IPS-15b (cell line): ENCODE results near the gene PAX9.

ENCODE experiments used
- H3K27me3 ChIP-seq: one replicate; pipeline ENCODE4 v1.6.1; 2013; ENCODE audit warnings: low read length; ENCODE audit not compliant: control insufficient read depth, insufficient read depth
- H3K36me3 ChIP-seq: one replicate; pipeline ENCODE4 v1.6.1; 2013; ENCODE audit warnings: low read length; ENCODE audit not compliant: control insufficient read depth, insufficient read depth
- H3K4me1 ChIP-seq: one replicate; pipeline ENCODE4 v1.6.1; 2013; ENCODE audit warnings: mild to moderate bottlenecking, low read length; ENCODE audit not compliant: control insufficient read depth, insufficient read depth
- H3K4me3 ChIP-seq: one replicate; pipeline ENCODE4 v1.5.1; 2013; ENCODE audit warnings: low read depth, low read length
- H3K9ac ChIP-seq: one replicate; pipeline ENCODE4 v1.6.1; 2013; ENCODE audit warnings: low read depth, mild to moderate bottlenecking, low read length
- H3K9me3 ChIP-seq: one replicate; pipeline ENCODE4 v1.6.1; 2013; ENCODE audit warnings: mild to moderate bottlenecking, low read length; ENCODE audit not compliant: control insufficient read depth, insufficient read depth

The PAX9 gene

GRCh38 chr14:36647824-36648753, 13.6 kb upstream of the PAX9 start:
- Histone ChIP-seq H3K4me3 (peak overlapping the region; percentile 50), H3K36me3 (no peaks in the 10 kb centered on the region), H3K9ac (no peak overlapping the region), H3K9me3 (no peaks in the 10 kb centered on the region), H3K27me3 (peaks cover 99% of the 10 kb centered on the region), H3K4me1 (no peaks in the 10 kb centered on the region)

- no peaks in the 10 kb centered on the region for H3K9me3 ChIP-seq
- peaks cover 100% of the 10 kb centered on the region for H3K27me3 ChIP-seq
- no peak overlapping the region for H3K4me3 ChIP-seq
- no peak overlapping the region for H3K9ac ChIP-seq
- no peaks in the 10 kb centered on the region for H3K36me3 ChIP-seq
- no peaks in the 10 kb centered on the region for H3K4me1 ChIP-seq
Measured at GRCh38 chr14:36649872-36650650, 11.6 kb upstream of the PAX9 start.

GRCh38 chr14:36652542-36653201, 9.0 kb upstream of the PAX9 start:
- H3K4me3 ChIP-seq: peak overlapping the region; percentile 28
- H3K9ac ChIP-seq: no peak overlapping the region
- H3K9me3 ChIP-seq: no peaks in the 10 kb centered on the region
- H3K36me3 ChIP-seq: no peaks in the 10 kb centered on the region
- H3K27me3 ChIP-seq: peaks cover 100% of the 10 kb centered on the region
- no peaks in the 10 kb centered on the region for H3K4me1 ChIP-seq

GRCh38 chr14:36653413-36653812, 8.2 kb upstream of the PAX9 start:
- no peaks in the 10 kb centered on the region for H3K9me3 ChIP-seq
- H3K4me3 ChIP-seq: no peak overlapping the region
- H3K4me1 ChIP-seq: no peaks in the 10 kb centered on the region
- no peak overlapping the region for H3K9ac ChIP-seq
- H3K27me3 ChIP-seq: peaks cover 100% of the 10 kb centered on the region
- H3K36me3 ChIP-seq: no peaks in the 10 kb centered on the region

- Histone ChIP-seq H3K9ac (no peak overlapping the region), H3K27me3 (peaks cover 100% of the 10 kb centered on the region), H3K36me3 (no peaks in the 10 kb centered on the region), H3K4me3 (peak overlapping the region; percentile 22), H3K4me1 (no peaks in the 10 kb centered on the region), H3K9me3 (no peaks in the 10 kb centered on the region)
Measured at GRCh38 chr14:36653962-36654793, 7.5 kb upstream of the PAX9 start.

GRCh38 chr14:36654794-36655381, 6.8 kb upstream of the PAX9 start:
- peaks cover 100% of the 10 kb centered on the region for H3K27me3 ChIP-seq

GRCh38 chr14:36655571-36655962, 6.1 kb upstream of the PAX9 start:
- Histone ChIP-seq H3K36me3 (no peaks in the 10 kb centered on the region), H3K9me3 (no peaks in the 10 kb centered on the region), H3K4me3 (peak overlapping the region; percentile 45), H3K27me3 (peaks cover 100% of the 10 kb centered on the region), H3K4me1 (no peaks in the 10 kb centered on the region), H3K9ac (no peak overlapping the region)

More at GRCh38 chr14:36654794-36655381, 6.8 kb upstream of the PAX9 start:
- no peaks in the 10 kb centered on the region for H3K9me3 ChIP-seq
- no peaks in the 10 kb centered on the region for H3K36me3 ChIP-seq
- H3K4me1 ChIP-seq: no peaks in the 10 kb centered on the region
- peak overlapping the region; percentile 3 for H3K4me3 ChIP-seq
- no peak overlapping the region for H3K9ac ChIP-seq

- no peaks in the 10 kb centered on the region for H3K9me3 ChIP-seq
- no peaks in the 10 kb centered on the region for H3K36me3 ChIP-seq
- no peaks in the 10 kb centered on the region for H3K4me1 ChIP-seq
- H3K9ac ChIP-seq: no peak overlapping the region
- peaks cover 100% of the 10 kb centered on the region for H3K27me3 ChIP-seq
- H3K4me3 ChIP-seq: peak overlapping the region; percentile 45
Measured at GRCh38 chr14:36655963-36656686, 5.5 kb upstream of the PAX9 start.

- no peaks in the 10 kb centered on the region for H3K4me1 ChIP-seq
- no peak overlapping the region for H3K9ac ChIP-seq
- H3K36me3 ChIP-seq: no peaks in the 10 kb centered on the region
- H3K9me3 ChIP-seq: no peaks in the 10 kb centered on the region
- H3K27me3 ChIP-seq: peaks cover 97% of the 10 kb centered on the region
- peak overlapping the region; percentile 45 for H3K4me3 ChIP-seq
Measured at GRCh38 chr14:36656687-36657398, 4.8 kb upstream of the PAX9 start.
